HPDE6-E6E7 (cell line): ENCODE measurements around the gene SLC7A9.
"Not testable (repeated sequence)": the region's sequence is repeated elsewhere in the genome, so short reads cannot be mapped to it uniquely, and the experiment has no call there.

Experiments used
- DNase-seq: peaks from one replicate; pipeline ENCODE4 v3.0.0; 2011; ENCODE audit warnings: missing footprints; ENCODE audit errors: extremely low spot score

SLC7A9 gene

DNA sequence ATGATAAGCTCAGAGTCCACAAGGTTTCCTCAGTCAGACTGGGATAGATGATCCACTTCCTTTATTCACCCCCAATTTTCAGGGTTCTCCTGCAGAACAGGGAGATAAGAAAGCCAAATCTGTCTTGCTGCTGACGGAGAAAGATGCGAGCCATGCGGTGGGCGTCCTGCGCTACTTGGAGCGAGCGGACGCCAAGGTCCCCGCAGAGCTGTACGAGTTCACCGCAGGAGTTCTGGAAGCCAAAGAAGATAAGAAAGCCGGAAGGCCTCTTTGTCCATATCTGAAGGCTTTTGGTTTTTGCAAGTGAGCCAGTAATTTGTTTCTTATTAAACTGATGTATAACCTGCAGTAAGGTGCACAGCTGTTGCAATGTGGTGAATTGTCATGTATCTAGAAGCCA, 66.7 kb downstream of the SLC7A9 start:
- no peak for DNase-seq

- no peak for DNase-seq
Observed at GRCh38 chr19:32800754-32801153, 68.8 kb downstream of the SLC7A9 start.

DNA sequence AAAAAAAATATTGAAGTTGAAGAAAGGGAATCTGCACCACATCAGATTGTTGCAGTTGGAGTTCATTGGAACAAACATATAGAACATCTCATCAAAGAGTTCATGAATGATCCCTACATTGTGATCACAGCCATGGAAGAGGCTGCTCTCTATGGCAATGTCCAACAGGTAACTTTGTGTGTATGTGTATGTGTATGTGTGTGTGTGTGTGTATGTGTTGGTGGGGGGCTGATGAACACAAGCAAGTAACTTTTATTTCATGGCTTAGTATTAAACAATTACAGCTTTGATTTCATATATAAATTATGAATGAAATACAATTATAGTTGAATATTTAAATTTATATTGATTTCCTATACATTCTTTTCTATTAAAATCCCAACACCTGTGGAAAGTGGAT, 69.4 kb downstream of the SLC7A9 start:
- no peak for DNase-seq

GRCh38 chr19:32798201-32798600, 71.4 kb downstream of the SLC7A9 start:
- DNase-seq: no peak

DNA sequence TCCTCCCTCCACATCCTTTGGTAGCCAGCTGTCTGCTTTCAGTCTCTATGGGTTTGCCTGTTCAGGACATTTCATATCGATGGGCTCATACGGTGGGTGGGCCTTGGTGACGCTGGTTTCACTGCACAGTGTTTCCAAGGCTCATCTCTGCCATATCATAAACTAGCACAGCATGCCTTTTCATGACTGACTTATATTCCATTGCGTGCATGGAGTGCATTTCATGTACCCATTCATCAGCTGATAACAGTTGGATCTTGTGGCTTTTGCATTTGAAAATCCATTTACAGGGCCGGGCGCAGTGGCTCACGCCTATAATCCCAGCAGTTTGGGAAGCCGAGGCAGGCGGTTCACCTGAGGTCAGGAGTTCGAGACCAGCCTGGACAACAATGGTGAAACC, 80.1 kb downstream of the SLC7A9 start:
- no peak for DNase-seq

GRCh38 chr19:32787895-32788294, 81.7 kb downstream of the SLC7A9 start:
- not testable (repeated sequence) for DNase-seq

- DNase-seq: not testable (repeated sequence)
Observed at GRCh38 chr19:32787161-32787813, 82.3 kb downstream of the SLC7A9 start.

- DNase-seq: not testable (repeated sequence)
Observed at GRCh38 chr19:32782089-32782488, 87.5 kb downstream of the SLC7A9 start.

- no peak for DNase-seq
Observed at GRCh38 chr19:32781280-32781679, 88.3 kb downstream of the SLC7A9 start.
